Sigmoid colon (tissue), 4 donors: ENCODE results near the gene ADD2.

Experiments used
- CTCF ChIP-seq, 4 experiments: fragments of 450-650 bp in 3 of 4; fragments of 200-600 bp in 1 of 4; IDR thresholded peaks; one replicate each; pipeline ENCODE4 v1.5.1; 2016 to 2019; ENCODE audit warnings: antibody characterized with exemption in 4 of 4, mild to moderate bottlenecking in 3 of 4, moderate library complexity in 2 of 4
- POLR2A ChIP-seq, 2 donors: fragments of 450-650 bp; IDR thresholded peaks; one replicate each; pipeline ENCODE4 v1.6.1; 2016; ENCODE audit warnings: antibody characterized with exemption in 2 of 2, mild to moderate bottlenecking in 2 of 2, moderate library complexity in 2 of 2
- POLR2AphosphoS5 ChIP-seq, 4 donors: sonication (generic); formaldehyde crosslinking; IDR thresholded peaks; one replicate each; pipeline ENCODE4 v1.6.1; 2017; ENCODE audit warnings: antibody characterized with exemption in 4 of 4

GRCh38 chr2:70612574-70612973 lies 155.4 kb downstream of the ADD2 start:
- TF ChIP-seq POLR2AphosphoS5 (IDR thresholded peaks at IDR 0.05) (no peak), CTCF (IDR thresholded peaks at IDR 0.05) (no peak), POLR2A (IDR thresholded peaks at IDR 0.05) (no peak)
